HTERT RPE-1 (cell line): ENCODE measurements around the gene BCL2A1.
"Not testable (repeated sequence)": the region's sequence is repeated elsewhere in the genome, so short reads cannot be mapped to it uniquely, and the experiment has no call there.

Experiments used
- in situ Hi-C: fragments of 300-500 bp; cut with MboI; formaldehyde crosslinking; loops from 4 replicates; pipeline ENCODE4 v1.14.3; 2020; ENCODE audit warnings: low sequenced_read_pairs

The BCL2A1 gene

GRCh38 chr15:79970624-79971434 is at the start of gene BCL2A1:
Gene BCL2A1, minus strand, starts transcription at chr15:79971196. Its CDS starts 77 bp downstream, at chr15:79971119.
- in situ Hi-C loops, result no loop called here

GRCh38 chr15:80020731-80021130 is 49.7 kb upstream of the BCL2A1 start:
- in situ Hi-C loops, result no loop called here

- in situ Hi-C loops, result not testable (repeated sequence)
Observed at GRCh38 chr15:80020149-80020548, 49.2 kb upstream of the BCL2A1 start.

- in situ Hi-C loops, result no loop called here
Observed at GRCh38 chr15:80019168-80019745, 48.3 kb upstream of the BCL2A1 start.

GRCh38 chr15:80017139-80017538 is 46.1 kb upstream of the BCL2A1 start:
- in situ Hi-C loops, result not testable (repeated sequence)

GRCh38 chr15:80016506-80016905 is 45.5 kb upstream of the BCL2A1 start:
- in situ Hi-C loops, result not testable (repeated sequence)

- in situ Hi-C loops, result no loop called here
Observed at GRCh38 chr15:80015156-80015555, 44.2 kb upstream of the BCL2A1 start.

- in situ Hi-C loops, result not testable (repeated sequence)
Observed at GRCh38 chr15:80014186-80014585, 43.2 kb upstream of the BCL2A1 start.

GRCh38 chr15:80012060-80012726 is 41.2 kb upstream of the BCL2A1 start:
- in situ Hi-C loops, result no loop called here

GRCh38 chr15:80011596-80011995 is 40.6 kb upstream of the BCL2A1 start:
- in situ Hi-C loops, result no loop called here

- in situ Hi-C loops, result not testable (repeated sequence)
Observed at GRCh38 chr15:80011041-80011523, 40.1 kb upstream of the BCL2A1 start.

GRCh38 chr15:80010131-80010673 is 39.2 kb upstream of the BCL2A1 start:
- in situ Hi-C loops, result no loop called here

- in situ Hi-C loops, result no loop called here
Observed at GRCh38 chr15:80007532-80007931, 36.5 kb upstream of the BCL2A1 start.

GRCh38 chr15:80006946-80007345 is 36.0 kb upstream of the BCL2A1 start:
- in situ Hi-C loops, result no loop called here

GRCh38 chr15:80003934-80004472 is 33.0 kb upstream of the BCL2A1 start:
- in situ Hi-C loops, result no loop called here

- in situ Hi-C loops, result no loop called here
Observed at GRCh38 chr15:80003171-80003570, 32.2 kb upstream of the BCL2A1 start.

- in situ Hi-C loops, result no loop called here
Observed at GRCh38 chr15:80002267-80002666, 31.3 kb upstream of the BCL2A1 start.

GRCh38 chr15:79994615-79995014 is 23.6 kb upstream of the BCL2A1 start:
- in situ Hi-C loops, result no loop called here

GRCh38 chr15:79991826-79992225 is 20.8 kb upstream of the BCL2A1 start:
- in situ Hi-C loops, result no loop called here

- in situ Hi-C loops, result no loop called here
Observed at GRCh38 chr15:79990997-79991334, 20.0 kb upstream of the BCL2A1 start.

- in situ Hi-C loops, result no loop called here
Observed at GRCh38 chr15:79990280-79990996, 19.4 kb upstream of the BCL2A1 start.
